GM23338 (cell line): ENCODE results near the gene NT5DC4. TPM values are rescaled to one million over a fixed set of nuclear protein-coding genes. Genes with fewer than 3 reads are reported as not detected.
"Not testable (repeated sequence)": the region's sequence is repeated elsewhere in the genome, so short reads cannot be mapped to it uniquely, and the experiment has no call there.

ENCODE experiments used
- ATAC-seq: fragments of 200-7000 bp; cut with Tn5 transposase; 3 replicates; pipeline ENCODE4 v1.9.1; 2020
- DNase-seq: peaks from one replicate; pipeline ENCODE4 v3.0.0-alpha.2; 2015; ENCODE audit warnings: low spot score
- H2AFZ ChIP-seq: fragments of 200-600 bp; sonication (generic); 2 replicates; pipeline ENCODE4 v1.8.0; 2016; ENCODE audit warnings: antibody characterized with exemption, mild to moderate bottlenecking, moderate library complexity
- H3F3A ChIP-seq: fragments of 200-600 bp; sonication (generic); replicated peaks from 2 replicates; pipeline ENCODE4 v1.8.0; 2017; ENCODE audit warnings: antibody characterized with exemption, mixed run types, low read depth
- H3K27ac ChIP-seq: fragments of 200-600 bp; sonication (generic); 2 replicates; pipeline ENCODE4 v1.6.1; 2016; ENCODE audit warnings: low read depth
- H3K27me3 ChIP-seq: fragments of 200-600 bp; sonication (generic); 2 replicates; pipeline ENCODE4 v1.8.0; 2016; ENCODE audit warnings: mild to moderate bottlenecking, mixed run types, moderate library complexity; ENCODE audit not compliant: insufficient read depth
- H3K36me3 ChIP-seq: fragments of 200-600 bp; sonication (generic); 2 replicates; pipeline ENCODE4 v1.8.0; 2016; ENCODE audit warnings: mild to moderate bottlenecking; ENCODE audit not compliant: insufficient read depth
- H3K4me1 ChIP-seq: fragments of 200-600 bp; sonication (generic); 2 replicates; pipeline ENCODE4 v1.8.0; 2016; ENCODE audit warnings: mild to moderate bottlenecking, moderate library complexity; ENCODE audit not compliant: insufficient read depth
- H3K4me2 ChIP-seq: fragments of 200-600 bp; sonication (generic); 2 replicates; pipeline ENCODE4 v1.7.1; 2017; ENCODE audit warnings: mixed run types
- H3K4me3 ChIP-seq: fragments of 200-600 bp; sonication (generic); 2 replicates; pipeline ENCODE4 v1.6.1; 2016; ENCODE audit warnings: mixed run types
- H3K79me2 ChIP-seq: fragments of 200-600 bp; sonication (generic); replicated peaks from 2 replicates; pipeline ENCODE4 v1.8.0; 2017; ENCODE audit warnings: mild to moderate bottlenecking; ENCODE audit not compliant: insufficient read depth
- H3K9me2 ChIP-seq: fragments of 200-600 bp; sonication (generic); 2 replicates; pipeline ENCODE4 v1.8.0; 2017; ENCODE audit not compliant: insufficient read depth
- H4K20me1 ChIP-seq: fragments of 200-600 bp; sonication (generic); replicated peaks from 2 replicates; pipeline ENCODE4 v1.8.0; 2017; ENCODE audit warnings: mild to moderate bottlenecking; ENCODE audit not compliant: insufficient read depth
- H3K27ac Mint-ChIP-seq: 2 replicates; pipeline ENCODE4 v1.8.0; 2020; ENCODE audit warnings: inconsistent platforms, mild to moderate bottlenecking, moderate library complexity, mixed read lengths
- H3K27me3 Mint-ChIP-seq: 3 replicates; pipeline ENCODE4 v1.8.0; 2022; ENCODE audit warnings: low read depth, mild to moderate bottlenecking, moderate library complexity, mixed read lengths, inconsistent platforms; ENCODE audit not compliant: insufficient read depth, poor library complexity
- H3K36me3 Mint-ChIP-seq: 3 replicates; pipeline ENCODE4 v1.8.0; 2021; ENCODE audit warnings: low read depth, mild to moderate bottlenecking, inconsistent platforms, moderate library complexity, mixed read lengths
- H3K4me1 Mint-ChIP-seq: 3 replicates; pipeline ENCODE4 v1.8.0; 2020; ENCODE audit warnings: mild to moderate bottlenecking, inconsistent platforms, mixed read lengths
- H3K4me3 Mint-ChIP-seq: 3 replicates; pipeline ENCODE4 v1.8.0; 2021; ENCODE audit warnings: moderate library complexity, mild to moderate bottlenecking, inconsistent platforms, mixed read lengths
- H3K9me3 Mint-ChIP-seq: 3 replicates; pipeline ENCODE4 v1.8.0; 2020; ENCODE audit warnings: moderate library complexity, mild to moderate bottlenecking, inconsistent platforms, mixed read lengths
- CREB1 ChIP-seq: fragments of 250-450 bp; sonication (Bioruptor Pico); IDR thresholded peaks from 2 replicates; pipeline ENCODE4 v1.5.0; 2020; ENCODE audit warnings: low read depth, mild to moderate bottlenecking, moderate library complexity
- ETS1 ChIP-seq: IDR thresholded peaks from 2 replicates; pipeline ENCODE4 v1.6.1; 2016; ENCODE audit warnings: antibody characterized with exemption
- EZH2 ChIP-seq: fragments of 200-600 bp; sonication (generic); IDR thresholded peaks from one replicate; pipeline ENCODE4 v1.8.0; 2017; ENCODE audit warnings: antibody characterized with exemption, mild to moderate bottlenecking, low read depth; ENCODE audit not compliant: unreplicated experiment
- JUNB ChIP-seq: IDR thresholded peaks from one replicate; pipeline ENCODE4 v1.6.1; 2016; ENCODE audit warnings: antibody characterized with exemption; ENCODE audit not compliant: unreplicated experiment
- POLR2AphosphoS5 ChIP-seq: IDR thresholded peaks from 2 replicates; pipeline ENCODE4 v1.6.1; 2016; ENCODE audit warnings: antibody characterized with exemption, low read depth
- STAT1 ChIP-seq: IDR thresholded peaks from one replicate; pipeline ENCODE4 v1.6.1; 2016; ENCODE audit warnings: antibody characterized with exemption; ENCODE audit not compliant: unreplicated experiment
- ZNF114 ChIP-seq: fragments of 250-450 bp; sonication (Bioruptor Pico); IDR thresholded peaks from 2 replicates; pipeline ENCODE4 v1.5.0; 2020; ENCODE audit warnings: mild to moderate bottlenecking, moderate library complexity
- ZNF462 ChIP-seq: fragments of 250-450 bp; sonication (Bioruptor Pico); IDR thresholded peaks from 2 replicates; pipeline ENCODE4 v1.5.0; 2020; ENCODE audit warnings: mild to moderate bottlenecking, moderate library complexity
- polyA plus RNA-seq: library from polyadenylated mRNA; unstranded; fragments of >200 nt; fragmentation: Nextera tagmentation; extraction: Ambion mirVana; gene quantifications from 2 replicates; pipeline ENCODE4 v1.2.1, GENCODE V29; 2016
- total RNA-seq: library from RNA; depleted of rRNA; stranded (reverse); fragments of >200 nt; shearing (Covaris generic); gene quantifications from 2 replicates; pipeline ENCODE4 v1.2.3, GENCODE V29; 2014

The NT5DC4 gene
- total and polyA plus RNA-seq, 2 experiments from 2014 or later, result not detected

- H3K4me2 ChIP-seq, H3K36me3 ChIP-seq, H3K36me3 Mint-ChIP-seq, H4K20me1 ChIP-seq, H3K4me3 ChIP-seq, H3K27me3 ChIP-seq, ATAC-seq, H3K27ac ChIP-seq, H2AFZ ChIP-seq, H3F3A ChIP-seq, H3K4me1 Mint-ChIP-seq, DNase-seq, H3K79me2 ChIP-seq, H3K4me3 Mint-ChIP-seq, H3K9me2 ChIP-seq, H3K27me3 Mint-ChIP-seq, H3K4me1 ChIP-seq, H3K27ac Mint-ChIP-seq, H3K9me3 Mint-ChIP-seq: not testable (repeated sequence)
Measured at GRCh38 chr2:112716094-112716493, 4.7 kb upstream of the NT5DC4 start.

GRCh38 chr2:112716826-112717352 is 3.9 kb upstream of the NT5DC4 start:
- not testable (repeated sequence) for H2AFZ ChIP-seq, H3K27ac ChIP-seq, H3K36me3 Mint-ChIP-seq, H3K4me3 ChIP-seq, H3K4me1 Mint-ChIP-seq, H3K9me3 Mint-ChIP-seq, H3K27me3 ChIP-seq, ATAC-seq, DNase-seq, H3K36me3 ChIP-seq, H3K27me3 Mint-ChIP-seq, H3K79me2 ChIP-seq, H3F3A ChIP-seq, H3K4me3 Mint-ChIP-seq, H3K4me1 ChIP-seq, H3K27ac Mint-ChIP-seq, H3K9me2 ChIP-seq, H3K4me2 ChIP-seq, H4K20me1 ChIP-seq

GRCh38 chr2:112718863-112719370 is 1.9 kb upstream of the NT5DC4 start:
- no peak for ATAC-seq
- H3K4me3 Mint-ChIP-seq, result no peak overlapping the region
- H3K9me3 Mint-ChIP-seq, result no peaks in the 10 kb centered on the region; the same call in 2 of the 3 replicates

More at GRCh38 chr2:112718863-112719370, 1.9 kb upstream of the NT5DC4 start:
- no peaks in the 10 kb centered on the region for H3K79me2 ChIP-seq
- Mint-ChIP-seq H3K36me3 (no peaks in the 10 kb centered on the region), H3K4me1 (no peaks in the 10 kb centered on the region), H3K27ac (no peak overlapping the region), H3K27me3 (peaks cover 4% of the 10 kb centered on the region)
- H3K27me3 ChIP-seq, result no peaks in the 10 kb centered on the region
- DNase-seq, result no peak
- no peak overlapping the region for H3K4me3 ChIP-seq
- no peak overlapping the region for H3K4me2 ChIP-seq
- H3F3A ChIP-seq, result no peaks in the 10 kb centered on the region
- no peaks in the 10 kb centered on the region for H3K4me1 ChIP-seq
- no peaks in the 10 kb centered on the region for H3K36me3 ChIP-seq
- TF ChIP-seq ETS1 (no peak), CREB1 (CRISPR knock-in tag) (no peak), JUNB (no peak), EZH2 (no peak), ZNF462 (CRISPR knock-in tag) (no peak), ZNF114 (CRISPR knock-in tag) (no peak), POLR2AphosphoS5 (no peak), STAT1 (no peak)
- H2AFZ ChIP-seq, result no peak overlapping the region
- H3K9me2 ChIP-seq, result 0 out of 2 replicates have a peak, but pooled peaks cover 4% of the 10 kb centered on the region
- H4K20me1 ChIP-seq, result no peaks in the 10 kb centered on the region
- no peak overlapping the region for H3K27ac ChIP-seq
